Transverse colon (tissue), 4 donors: ENCODE data around the gene LPCAT3. TPM values are rescaled to one million over a fixed set of nuclear protein-coding genes. Genes with fewer than 3 reads are reported as not detected.

ENCODE experiments used
- DNase-seq: peaks from one replicate; pipeline ENCODE4 v3.0.0-alpha.2; 2019
- H3K27ac ChIP-seq, 4 donors: fragments of 200-600 bp; sonication (generic); 2 replicates each; pipeline ENCODE4 v1.5.1; 2016 to 2018; ENCODE audit warnings: inconsistent platforms in 4 of 4
- H3K27me3 ChIP-seq: fragments of 200-600 bp; sonication (generic); 2 replicates; pipeline ENCODE4 v1.5.1; 2017; ENCODE audit warnings: inconsistent platforms
- H3K36me3 ChIP-seq, 4 donors: fragments of 200-600 bp; sonication (generic); 2 replicates each; pipeline ENCODE4 v1.5.1; 2017 to 2019; ENCODE audit warnings: inconsistent platforms in 4 of 4
- H3K4me1 ChIP-seq, 4 donors: fragments of 200-600 bp; sonication (generic); 2 replicates each; pipeline ENCODE4 v1.5.1; 2017 to 2020; ENCODE audit warnings: inconsistent platforms in 4 of 4
- H3K4me3 ChIP-seq, 4 donors: fragments of 200-600 bp; sonication (generic); 1 replicate in 1 of 4; 2 replicates in 3 of 4; pipeline versions ENCODE4 v1.5.1 to v1.6.1; 2017 to 2019; ENCODE audit warnings: inconsistent platforms in 4 of 4
- H3K9me3 ChIP-seq, 2 donors: fragments of 200-600 bp; sonication (generic); 2 replicates each; pipeline ENCODE4 v1.5.1; 2017 to 2019; ENCODE audit warnings: inconsistent platforms in 2 of 2
- CTCF ChIP-seq, 5 experiments: fragments of 200-600 bp in 3 of 5; fragments of 450-650 bp in 2 of 5; sonication (generic) in 3 of 5; IDR thresholded peaks; 1 replicate in 2 of 5; 2 replicates in 3 of 5; pipeline ENCODE4 v1.5.1; 2016 to 2017; ENCODE audit warnings: antibody characterized with exemption in 5 of 5, inconsistent platforms in 3 of 5, mild to moderate bottlenecking in 2 of 5, moderate library complexity in 1 of 5
- EP300 ChIP-seq: sonication (generic); formaldehyde crosslinking; IDR thresholded peaks from one replicate; pipeline ENCODE4 v1.6.1; 2017; ENCODE audit warnings: antibody characterized with exemption, low read depth
- POLR2A ChIP-seq: fragments of 450-650 bp; IDR thresholded peaks from one replicate; pipeline ENCODE4 v1.6.1; 2016; ENCODE audit warnings: antibody characterized with exemption, mild to moderate bottlenecking, moderate library complexity
- POLR2AphosphoS5 ChIP-seq, 3 donors: sonication (generic); formaldehyde crosslinking; IDR thresholded peaks; one replicate each; pipeline ENCODE4 v1.6.1; 2016; ENCODE audit warnings: antibody characterized with exemption in 3 of 3
- WGBS, 2 donors: methylation state at CpG; one replicate each; pipeline ENCODE4 v1.1.5; 2018; ENCODE audit warnings: low coverage in 1 of 2; 5-methylcytosine and 5-hydroxymethylcytosine counted together
- in situ Hi-C, 4 donors: fragments of 200-750 bp; cut with MboI; loops; one replicate each; pipeline versions ENCODE4 v1.15.0 to v1.15.1; 2017; ENCODE audit warnings: low sequenced_read_pairs in 3 of 4, low pct_ligation_motif_present in 1 of 4, low pct_unique_long_range_greater_than_20kb in 1 of 4
- intact Hi-C: fragments of 100-400 bp; cut with DNase I; formaldehyde crosslinking; loops from one replicate; pipeline ENCODE4 v1.15.1; 2023; ENCODE audit warnings: low total_unique reads
- total RNA-seq, 4 donors: library from RNA; depleted of rRNA; stranded (reverse); fragments of >200 nt; gene quantifications; one replicate each; pipeline ENCODE4 v1.1.0, GENCODE V29; 2016

LPCAT3 gene
- total RNA-seq, 4 donors from 2014 or later: 56.1 to 271 (median 111) TPM

DNA sequence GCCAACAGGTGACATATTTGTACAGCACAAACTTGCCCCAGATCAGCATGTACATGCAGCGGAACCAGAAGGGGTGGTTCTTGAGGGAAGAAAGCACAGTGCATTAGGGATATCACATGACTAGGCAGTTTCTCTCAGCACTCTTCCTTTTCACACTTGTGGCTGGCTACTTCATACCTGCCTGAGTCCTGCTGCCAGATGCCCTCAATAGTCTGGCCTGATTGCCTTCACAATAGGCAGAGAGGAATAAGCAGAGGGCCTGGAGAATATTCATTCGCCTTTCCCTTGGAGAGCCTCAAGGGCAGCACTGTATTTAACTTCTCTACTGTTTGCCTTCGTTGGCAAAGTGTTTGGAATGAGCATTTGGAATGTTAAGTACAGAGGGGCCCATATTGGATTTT is 39.7 kb downstream of the LPCAT3 start:
- no peaks in the 10 kb centered on the region for H3K27me3 ChIP-seq
- intact Hi-C loops: no loop called here
- no peaks in the 10 kb centered on the region for H3K4me1 ChIP-seq
- no peak overlapping the region for H3K4me3 ChIP-seq
- H3K9me3 ChIP-seq: no peaks in the 10 kb centered on the region
- H3K27ac ChIP-seq: no peak overlapping the region
- no peak for TF ChIP-seq POLR2A
- no peak for DNase-seq
- in situ Hi-C loops: no loop called here
- 67 to 77% methylated on average over 2 to 3 of the region's 3 CpGs for WGBS, 2 donors
- peaks cover 0 to 56% (median 22%) of the 10 kb centered on the region in 4 donors for H3K36me3 ChIP-seq

- Histone ChIP-seq H3K9me3 (no peaks in the 10 kb centered on the region), H3K4me1 (no peaks in the 10 kb centered on the region), H3K36me3 (peaks cover 0 to 56% (median 22%) of the 10 kb centered on the region in 4 donors), H3K4me3 (no peak overlapping the region), H3K27ac (no peak overlapping the region), H3K27me3 (no peaks in the 10 kb centered on the region)
- TF ChIP-seq POLR2A (no peak), CTCF (IDR thresholded peaks at IDR 0.05) (no peak), EP300 (no peak), POLR2AphosphoS5 (IDR thresholded peaks at IDR 0.05) (no peak)
- 85 to 89% methylated on average over 6 of the region's 6 CpGs for WGBS, 2 donors
- DNase-seq: no peak
- in situ Hi-C loops (no loop called here), intact Hi-C loops (no loop called here)
Measured at GRCh38 chr12:6978188-6978587, 40.1 kb downstream of the LPCAT3 start.

DNA sequence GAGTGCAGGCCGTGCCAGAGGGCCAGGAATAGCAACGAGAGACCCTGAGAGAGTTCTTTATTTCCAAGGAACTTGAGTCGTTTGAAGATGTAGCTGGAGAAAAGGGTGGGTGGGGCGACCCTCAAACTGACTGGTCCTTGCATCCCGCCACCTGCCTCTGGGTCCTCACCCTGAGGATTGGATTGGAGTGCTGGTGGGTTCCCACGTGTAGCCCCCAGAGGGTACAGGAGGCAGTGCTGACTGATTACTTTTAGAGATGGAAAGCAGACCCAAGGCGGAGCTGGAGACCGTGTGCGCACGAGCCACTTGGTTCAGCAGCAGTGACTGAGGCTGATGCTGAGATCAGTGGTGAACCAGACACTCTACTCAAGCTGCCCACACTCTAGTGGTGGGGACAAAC is 40.6 kb downstream of the LPCAT3 start:
- no peaks in the 10 kb centered on the region for H3K9me3 ChIP-seq
- H3K27me3 ChIP-seq: no peaks in the 10 kb centered on the region
- H3K27ac ChIP-seq: no peak overlapping the region
- TF ChIP-seq CTCF (IDR thresholded peaks at IDR 0.05) (no peak), POLR2AphosphoS5 (IDR thresholded peaks at IDR 0.05) (no peak), POLR2A (no peak), EP300 (no peak)
- no peak for DNase-seq
- H3K36me3 ChIP-seq: peaks cover 0 to 53% (median 22%) of the 10 kb centered on the region in 4 donors
- WGBS, 2 donors: 80 to 83% methylated on average over 1 to 10 of the region's 10 CpGs
- no peaks in the 10 kb centered on the region for H3K4me1 ChIP-seq
- no peak overlapping the region for H3K4me3 ChIP-seq
- intact Hi-C loops: no loop called here
- in situ Hi-C loops: no loop called here

- H3K36me3 ChIP-seq: peaks cover 0 to 35% (median 13%) of the 10 kb centered on the region in 4 donors
- in situ Hi-C loops: no loop called here
- intact Hi-C loops: no loop called here
- H3K4me1 ChIP-seq: peaks cover 5 to 13% (median 7%) of the 10 kb centered on the region in 4 donors
- H3K9me3 ChIP-seq: no peaks in the 10 kb centered on the region
- TF ChIP-seq CTCF (IDR thresholded peaks at IDR 0.05): no peak
- no peak for TF ChIP-seq POLR2AphosphoS5 (IDR thresholded peaks at IDR 0.05)
- no peak for TF ChIP-seq EP300
- TF ChIP-seq POLR2A: no peak
- DNase-seq: no peak
- no peak overlapping the region for H3K4me3 ChIP-seq
- H3K27ac ChIP-seq: no peak overlapping the region
- H3K27me3 ChIP-seq: no peaks in the 10 kb centered on the region
- WGBS, 2 donors: 87 to 92% methylated on average over 2 of the region's 2 CpGs
Measured at GRCh38 chr12:6975297-6976032, 42.8 kb downstream of the LPCAT3 start.
